Stimulated activated CD8-positive, alpha-beta memory T cell treated with anti-CD3 and anti-CD28 coated beads, Interleukin-12 subunit alpha, Interleukin-12 subunit beta, amount 100 ng/mL, for 4 hours (primary cell): ENCODE results near the gene TRIM34.
"Not testable (repeated sequence)": the region's sequence is repeated elsewhere in the genome, so short reads cannot be mapped to it uniquely, and the experiment has no call there.

Experiments
- DNase-seq: peaks from one replicate; pipeline ENCODE4 v3.0.0-alpha.2; 2020; ENCODE audit warnings: low read depth

The TRIM34 gene

GRCh38 chr11:5624489-5625279 lies at the start of gene TRIM34:
Gene TRIM34 (plus strand): TSS chr11:5625001. CDS start chr11:5632332, 7,331 bp downstream.
- DNase-seq, result peak; percentile 26

- no peak for DNase-seq
These were observed 49.6 kb upstream of the TRIM34 start for GRCh38 chr11:5575152-5575551.

GRCh38 chr11:5577101-5577500 lies 47.7 kb upstream of the TRIM34 start:
- DNase-seq, result no peak

GRCh38 chr11:5580577-5580976 lies 44.2 kb upstream of the TRIM34 start, which contains the start of gene OR52B6:
Gene OR52B6 (plus strand): TSS chr11:5580877. CDS start chr11:5580877, 0 bp downstream.
- no peak for DNase-seq

- no peak for DNase-seq
These were observed 43.8 kb upstream of the TRIM34 start for GRCh38 chr11:5581014-5581413.

- DNase-seq, result not testable (repeated sequence)
These were observed 40.3 kb upstream of the TRIM34 start for GRCh38 chr11:5584458-5584857.

- DNase-seq, result not testable (repeated sequence)
These were observed 34.9 kb upstream of the TRIM34 start for GRCh38 chr11:5589906-5590305.

- DNase-seq, result no peak
These were observed 33.2 kb upstream of the TRIM34 start for GRCh38 chr11:5591613-5592012.

- DNase-seq, result no peak
These were observed 32.2 kb upstream of the TRIM34 start for GRCh38 chr11:5592615-5593014.

- no peak for DNase-seq
These were observed 31.7 kb upstream of the TRIM34 start for GRCh38 chr11:5593146-5593545.

- no peak for DNase-seq
These were observed 28.1 kb upstream of the TRIM34 start, which contains the start of gene TRIM6 for GRCh38 chr11:5596607-5597201. Gene TRIM6 (plus strand): TSS chr11:5596637. CDS start chr11:5596898, 261 bp downstream.

- no peak for DNase-seq
These were observed 26.8 kb upstream of the TRIM34 start for GRCh38 chr11:5597953-5598352.

GRCh38 chr11:5600374-5600851 lies 24.4 kb upstream of the TRIM34 start:
- DNase-seq, result peak; percentile 22

GRCh38 chr11:5602791-5603190 lies 22.0 kb upstream of the TRIM34 start:
- not testable (repeated sequence) for DNase-seq

GRCh38 chr11:5603326-5603725 lies 21.5 kb upstream of the TRIM34 start:
- no peak for DNase-seq

- no peak for DNase-seq
These were observed 19.9 kb upstream of the TRIM34 start for GRCh38 chr11:5604896-5605295.

- DNase-seq, result no peak
These were observed 19.0 kb upstream of the TRIM34 start for GRCh38 chr11:5605849-5606248.

GRCh38 chr11:5608808-5609207 lies 16.0 kb upstream of the TRIM34 start:
- DNase-seq, result no peak

GRCh38 chr11:5610446-5610845 lies 14.4 kb upstream of the TRIM34 start:
- DNase-seq, result no peak

- no peak for DNase-seq
These were observed 13.2 kb upstream of the TRIM34 start for GRCh38 chr11:5611627-5612026.

- no peak for DNase-seq
These were observed 6.0 kb upstream of the TRIM34 start for GRCh38 chr11:5618807-5619206.

- DNase-seq, result no peak
These were observed 3.9 kb upstream of the TRIM34 start for GRCh38 chr11:5620651-5621521.
